ENCODE results near the gene PET117. TPM values are rescaled to one million over a fixed set of nuclear protein-coding genes. Genes with fewer than 3 reads are reported as not detected.
A peak's percentile ranks its signal among the peaks of the same experiment; 100 is the strongest.

Gene PET117
- total RNA-seq, 1 donor from 2014 or later, result 24.1 TPM

- peak; percentile 20 for DNase-seq (ENCODE audit: low read depth)
- no peak overlapping the region for H3K4me3 ChIP-seq (ENCODE audit: low read depth, low read length)
- no peak for TF ChIP-seq CTCF (conservative IDR thresholded peaks at IDR 0.05; ENCODE audit: low read depth, low read length)
These were observed 26.7 kb downstream of the PET117 start for GRCh38 chr20:18164356-18164755.

GRCh38 chr20:18165553-18165952, 27.9 kb downstream of the PET117 start:
- DNase-seq (ENCODE audit: low read depth), result no peak
- TF ChIP-seq CTCF (conservative IDR thresholded peaks at IDR 0.05; ENCODE audit: low read depth, low read length), result no peak

GRCh38 chr20:18166241-18166881, 28.7 kb downstream of the PET117 start:
- TF ChIP-seq CTCF (conservative IDR thresholded peaks at IDR 0.05; ENCODE audit: low read depth, low read length), result no peak
- no peak overlapping the region for H3K4me3 ChIP-seq (ENCODE audit: low read depth, low read length)
- DNase-seq (ENCODE audit: low read depth), result no peak

More at GRCh38 chr20:18165553-18165952, 27.9 kb downstream of the PET117 start:
- no peak overlapping the region for H3K4me3 ChIP-seq (ENCODE audit: low read depth, low read length)

- DNase-seq (ENCODE audit: low read depth), result no peak
- no peak overlapping the region for H3K4me3 ChIP-seq (ENCODE audit: low read depth, low read length)
- no peak for TF ChIP-seq CTCF (conservative IDR thresholded peaks at IDR 0.05; ENCODE audit: low read depth, low read length)
These were observed 29.3 kb downstream of the PET117 start for GRCh38 chr20:18166950-18167349.

GRCh38 chr20:18172379-18172778, 34.7 kb downstream of the PET117 start:
- no peak for TF ChIP-seq CTCF (conservative IDR thresholded peaks at IDR 0.05; ENCODE audit: low read depth, low read length)
- DNase-seq (ENCODE audit: low read depth), result no peak
- H3K4me3 ChIP-seq (ENCODE audit: low read depth, low read length), result no peak overlapping the region

- no peak for DNase-seq (ENCODE audit: low read depth)
- no peak overlapping the region for H3K4me3 ChIP-seq (ENCODE audit: low read depth, low read length)
- no peak for TF ChIP-seq CTCF (conservative IDR thresholded peaks at IDR 0.05; ENCODE audit: low read depth, low read length)
These were observed 37.4 kb downstream of the PET117 start for GRCh38 chr20:18174906-18175683.
